HG03135 (cell line): Measurements from ENCODE around the gene BCL7A.

Experiments
- ATAC-seq: cut with Tn5 transposase; IDR thresholded peaks from one replicate; pipeline ENCODE4 v1.9.1; 2021; ENCODE audit warnings: mild to moderate bottlenecking, moderate library complexity; ENCODE audit not compliant: unreplicated experiment

The BCL7A gene

GRCh38 chr12:122073815-122074214, 52.1 kb downstream of the BCL7A start:
- ATAC-seq: no peak

- ATAC-seq: no peak
Measured at GRCh38 chr12:122076743-122077495, 55.2 kb downstream of the BCL7A start.

GRCh38 chr12:122078141-122079032, 56.7 kb downstream of the BCL7A start, which contains the start of gene MLXIP:
Gene MLXIP, plus strand, starts transcription at chr12:122078756. Its CDS starts 98 bp downstream, at chr12:122078854.
- ATAC-seq: peak; percentile 66

GRCh38 chr12:122079033-122079531, 57.4 kb downstream of the BCL7A start:
- no peak for ATAC-seq

GRCh38 chr12:122079532-122080081, 57.9 kb downstream of the BCL7A start:
- no peak for ATAC-seq

- no peak for ATAC-seq
Measured at GRCh38 chr12:122080149-122081082, 58.7 kb downstream of the BCL7A start.

- no peak for ATAC-seq
Measured at GRCh38 chr12:122081083-122081696, 59.5 kb downstream of the BCL7A start.

- peak; percentile 53 for ATAC-seq
Measured at GRCh38 chr12:122081697-122082221, 60.1 kb downstream of the BCL7A start.

GRCh38 chr12:122082621-122083356, 61.1 kb downstream of the BCL7A start:
- no peak for ATAC-seq

- ATAC-seq: no peak
Measured at GRCh38 chr12:122084857-122085405, 63.2 kb downstream of the BCL7A start.

GRCh38 chr12:122085591-122085990, 63.9 kb downstream of the BCL7A start:
- ATAC-seq: no peak

GRCh38 chr12:122086116-122086515, 64.4 kb downstream of the BCL7A start:
- ATAC-seq: no peak

- ATAC-seq: no peak
Measured at GRCh38 chr12:122086641-122087285, 65.1 kb downstream of the BCL7A start.

GRCh38 chr12:122087431-122088178, 65.9 kb downstream of the BCL7A start:
- ATAC-seq: no peak

GRCh38 chr12:122088179-122088810, 66.6 kb downstream of the BCL7A start:
- no peak for ATAC-seq

GRCh38 chr12:122089077-122089476, 67.4 kb downstream of the BCL7A start:
- ATAC-seq: no peak
